Kidney (tissue), 14 donors: ENCODE results near the gene DDX50. TPM values are rescaled to one million over a fixed set of nuclear protein-coding genes. Genes with fewer than 3 reads are reported as not detected.

ENCODE experiments used
- DNase-seq, 5 donors: peaks; one replicate each; pipeline ENCODE4 v3.0.0-alpha.2; 2013 to 2020
- FAIRE-seq: peaks from 2 replicates; lab custom pipeline; 2012; peaks lifted over from hg19 to GRCh38; lab: Jason Lieb, UNC
- H3K27ac ChIP-seq, 2 donors: one replicate each; pipeline ENCODE4 v1.7.0; 2013; ENCODE audit warnings: low read depth in 2 of 2, low read length in 2 of 2, inconsistent platforms in 1 of 2
- H3K27me3 ChIP-seq: one replicate; pipeline ENCODE4 v1.7.1; 2013; ENCODE audit warnings: low read length, inconsistent platforms; ENCODE audit not compliant: control insufficient read depth, insufficient read depth
- H3K36me3 ChIP-seq, 3 donors: one replicate each; pipeline versions ENCODE4 v1.7.0 to v1.7.1; 2013; ENCODE audit warnings: low read length in 3 of 3, control low read depth in 1 of 3, inconsistent platforms in 1 of 3; ENCODE audit not compliant: insufficient read depth in 3 of 3, control insufficient read depth in 2 of 3
- H3K4me1 ChIP-seq, 3 donors: one replicate each; pipeline versions ENCODE4 v1.7.0 to v1.7.1; 2013; ENCODE audit warnings: low read length in 3 of 3, inconsistent platforms in 1 of 3, low read depth in 1 of 3; ENCODE audit not compliant: control insufficient read depth in 2 of 3, insufficient read depth in 2 of 3
- H3K4me3 ChIP-seq, 3 donors: one replicate each; pipeline versions ENCODE4 v1.7.0 to v1.8.1; 2013; ENCODE audit warnings: low read length in 3 of 3, control low read depth in 1 of 3, inconsistent platforms in 1 of 3
- H3K9ac ChIP-seq, 3 donors: one replicate each; pipeline versions ENCODE4 v1.7.0 to v1.7.1; 2013; ENCODE audit warnings: low read length in 3 of 3, control low read depth in 1 of 3, inconsistent platforms in 1 of 3
- H3K9me3 ChIP-seq, 3 donors: one replicate each; pipeline versions ENCODE4 v1.7.0 to v1.7.1; 2013; ENCODE audit warnings: low read length in 3 of 3, control low read depth in 1 of 3, inconsistent platforms in 1 of 3; ENCODE audit not compliant: control insufficient read depth in 2 of 3, insufficient read depth in 1 of 3
- CTCF ChIP-seq: IDR thresholded peaks from 3 replicates; pipeline ENCODE4 v1.5.1; 2012; ENCODE audit warnings: mild to moderate bottlenecking, moderate library complexity, borderline replicate concordance; ENCODE audit not compliant: insufficient read depth; ENCODE audit errors: extremely low read depth
- intact Hi-C: fragments of 100-400 bp; cut with DNase I; formaldehyde crosslinking; loops from one replicate; pipeline ENCODE4 v1.11.1; 2022
- polyA plus RNA-seq: library from polyadenylated mRNA; stranded (reverse); fragments of 350-450 nt; fragmentation: Illumina TruSeq; extraction: RNeasy Lipid Tissue Mini Kit (QIAGEN cat#74804); gene quantifications from one replicate; pipeline ENCODE4 v1.2.3, GENCODE V29; 2014; ENCODE audit warnings: low read depth, low replicate concordance; ENCODE audit not compliant: insufficient read depth
- total RNA-seq: library from RNA; stranded (reverse); fragmentation: NEBNext Ultra II Directional; extraction: Animal tissue kit (Norgen Biotek cat#: 25700); gene quantifications from one replicate; pipeline ENCODE4 v1.2.1, GENCODE V29; 2021
- donor health status: control.
- donor health status: control.
- donor health status: control.
- donor health status: control.
- donor health status: control.
- donor health status: DM: yes; HTN: yes; CAD: no.
- donor health status: Normal renal cell carcinoma (clear cell type).

The DDX50 gene
- total and polyA plus RNA-seq, 2 donors from 2014 or later = 24.0 to 33.1 TPM

- Histone ChIP-seq H3K9ac (no peak overlapping the region), H3K4me1 (peaks cover 0 to 10% (median 2%) of the 10 kb centered on the region in 3 donors), H3K4me3 (no peak overlapping the region), H3K9me3 (no peaks in the 10 kb centered on the region), H3K27ac (no peak overlapping the region), H3K36me3 (no peaks in the 10 kb centered on the region), H3K27me3 (no peaks in the 10 kb centered on the region)
- FAIRE-seq (no peak), DNase-seq (no peak)
- TF ChIP-seq CTCF = no peak
- intact Hi-C loops = no loop called here
These were observed 31.5 kb upstream of the DDX50 start for GRCh38 chr10:68869623-68870022.

DNA sequence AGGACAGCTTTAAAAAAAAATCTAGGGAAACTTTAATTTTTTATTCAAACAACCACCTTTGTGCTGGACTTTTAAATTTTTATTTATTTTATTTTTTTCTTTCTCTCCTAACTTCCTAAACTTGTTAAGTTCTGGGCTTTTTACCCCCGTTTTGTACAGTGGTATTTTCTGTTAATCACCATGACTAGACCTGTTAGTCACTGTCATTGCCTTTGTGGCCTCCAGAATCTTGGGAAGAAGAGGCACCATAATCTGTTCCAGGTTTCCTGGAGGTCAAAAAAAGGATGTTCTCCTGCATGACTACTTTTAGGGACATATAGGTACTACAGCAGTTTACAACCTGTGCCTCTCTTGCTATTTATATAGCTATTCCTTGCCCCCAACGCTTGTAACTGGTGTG is 31.1 kb upstream of the DDX50 start:
- DNase-seq (no peak), FAIRE-seq (no peak)
- intact Hi-C loops = no loop called here
- Histone ChIP-seq H3K27ac (no peak overlapping the region), H3K4me1 (peaks cover 0 to 10% (median 2%) of the 10 kb centered on the region in 3 donors), H3K9ac (no peak overlapping the region), H3K36me3 (no peaks in the 10 kb centered on the region), H3K27me3 (no peaks in the 10 kb centered on the region), H3K9me3 (no peaks in the 10 kb centered on the region), H3K4me3 (no peak overlapping the region)
- TF ChIP-seq CTCF = no peak

- FAIRE-seq (no peak), DNase-seq (no peak)
- H3K36me3 ChIP-seq = no peaks in the 10 kb centered on the region
- H3K27me3 ChIP-seq = no peaks in the 10 kb centered on the region
- H3K9me3 ChIP-seq = no peaks in the 10 kb centered on the region
- no peak overlapping the region for H3K4me3 ChIP-seq
- H3K27ac ChIP-seq = no peak overlapping the region
- intact Hi-C loops = no loop called here
- H3K4me1 ChIP-seq = peaks cover 0 to 10% (median 2%) of the 10 kb centered on the region in 3 donors
- no peak for TF ChIP-seq CTCF
- H3K9ac ChIP-seq = no peak overlapping the region
These were observed 30.5 kb upstream of the DDX50 start for GRCh38 chr10:68870545-68871104.
